Lung (tissue), 12 donors: ENCODE measurements around the gene LANCL3. TPM values are rescaled to one million over a fixed set of nuclear protein-coding genes. Genes with fewer than 3 reads are reported as not detected.

Source experiments
- ATAC-seq: fragments of 200-7000 bp; cut with Tn5 transposase; one replicate; pipeline ENCODE4 v1.9.1; 2020; ENCODE audit warnings: moderate number of reproducible peaks; ENCODE audit not compliant: insufficient read depth, low FRiP score
- DNase-seq, 3 donors: peaks; one replicate each; pipeline ENCODE4 v3.0.0-alpha.2; 2013 to 2017
- H3K27ac ChIP-seq, 2 donors: one replicate each; pipeline ENCODE4 v1.5.1; 2013; ENCODE audit warnings: mild to moderate bottlenecking in 2 of 2, moderate library complexity in 2 of 2, control low read depth in 1 of 2, inconsistent platforms in 1 of 2, low read depth in 1 of 2, low read length in 1 of 2
- H3K27me3 ChIP-seq, 3 donors: one replicate each; pipeline ENCODE4 v1.5.1; 2013; ENCODE audit warnings: low read length in 2 of 3; ENCODE audit not compliant: control insufficient read depth in 3 of 3, insufficient read depth in 3 of 3
- H3K36me3 ChIP-seq, 4 donors: one replicate each; pipeline ENCODE4 v1.5.1; 2013; ENCODE audit warnings: low read length in 4 of 4, mild to moderate bottlenecking in 1 of 4, moderate library complexity in 1 of 4; ENCODE audit not compliant: control insufficient read depth in 4 of 4, insufficient read depth in 4 of 4
- H3K4me1 ChIP-seq, 5 donors: one replicate each; pipeline ENCODE4 v1.5.1; 2013; ENCODE audit warnings: low read length in 5 of 5, mild to moderate bottlenecking in 2 of 5, moderate library complexity in 1 of 5; ENCODE audit not compliant: control insufficient read depth in 5 of 5, insufficient read depth in 5 of 5
- H3K4me3 ChIP-seq: one replicate; pipeline ENCODE4 v1.5.1; 2013; ENCODE audit warnings: mild to moderate bottlenecking, control low read depth, moderate library complexity
- H3K9ac ChIP-seq, 2 donors: one replicate each; pipeline ENCODE4 v1.5.1; 2013; ENCODE audit warnings: low read length in 2 of 2, control low read depth in 1 of 2; ENCODE audit not compliant: insufficient read depth in 1 of 2
- H3K9me3 ChIP-seq, 4 donors: one replicate each; pipeline ENCODE4 v1.5.1; 2013; ENCODE audit warnings: low read length in 3 of 4, mild to moderate bottlenecking in 1 of 4, moderate library complexity in 1 of 4; ENCODE audit not compliant: control insufficient read depth in 4 of 4, insufficient read depth in 3 of 4
- WGBS, 2 donors: extraction: QIAGEN DNeasy Blood & Tissue Kit; methylation state at CpG; one replicate each; pipeline ENCODE4 v1.1.7; 2013; 5-methylcytosine and 5-hydroxymethylcytosine counted together
- polyA plus RNA-seq, 2 donors: library from polyadenylated mRNA; stranded (reverse); fragments of 200-250 nt; gene quantifications; one replicate each; pipeline ENCODE4 v1.2.1, GENCODE V29; 2013
- total RNA-seq, 2 donors: library from RNA; depleted of rRNA in 1 of 2; stranded (reverse); fragments of >200 nt in 1 of 2; gene quantifications; one replicate each; pipeline ENCODE4 v1.2.1, GENCODE V29; 2014 to 2021
- TF ChIP-seq, protein P1 (sequence below): IDR thresholded peaks from 2 replicates; pipeline ENCODE4 v1.5.1; 2012; ENCODE audit warnings: mild to moderate bottlenecking; ENCODE audit errors: control extremely low read depth, extremely low read depth
- donor health status: control.
- donor health status: control.
- donor health status: Bipolar disorder and iron deficiency.
- donor health status: healthy.
- donor health status: DM: yes; HTN: yes; CAD: no.

The LANCL3 gene
- total and polyA plus RNA-seq, 4 donors = 0.43 to 10.7 (median 1.4) TPM

GRCh38 chrX:37594755-37595382 lies 23.4 kb downstream of the LANCL3 start:
- Histone ChIP-seq H3K4me3 (no peak overlapping the region), H3K9me3 (no peaks in the 10 kb centered on the region), H3K27me3 (peaks cover 0 to 16% (median 5%) of the 10 kb centered on the region in 3 donors), H3K27ac (no peak overlapping the region), H3K4me1 (no peaks in the 10 kb centered on the region), H3K36me3 (no peaks in the 10 kb centered on the region), H3K9ac (no peak overlapping the region)
- 13 to 38% methylated on average over 4 of the region's 4 CpGs for WGBS, 2 donors
- no peak for ATAC-seq
- DNase-seq = no peak
- TF ChIP-seq, protein P1, sequence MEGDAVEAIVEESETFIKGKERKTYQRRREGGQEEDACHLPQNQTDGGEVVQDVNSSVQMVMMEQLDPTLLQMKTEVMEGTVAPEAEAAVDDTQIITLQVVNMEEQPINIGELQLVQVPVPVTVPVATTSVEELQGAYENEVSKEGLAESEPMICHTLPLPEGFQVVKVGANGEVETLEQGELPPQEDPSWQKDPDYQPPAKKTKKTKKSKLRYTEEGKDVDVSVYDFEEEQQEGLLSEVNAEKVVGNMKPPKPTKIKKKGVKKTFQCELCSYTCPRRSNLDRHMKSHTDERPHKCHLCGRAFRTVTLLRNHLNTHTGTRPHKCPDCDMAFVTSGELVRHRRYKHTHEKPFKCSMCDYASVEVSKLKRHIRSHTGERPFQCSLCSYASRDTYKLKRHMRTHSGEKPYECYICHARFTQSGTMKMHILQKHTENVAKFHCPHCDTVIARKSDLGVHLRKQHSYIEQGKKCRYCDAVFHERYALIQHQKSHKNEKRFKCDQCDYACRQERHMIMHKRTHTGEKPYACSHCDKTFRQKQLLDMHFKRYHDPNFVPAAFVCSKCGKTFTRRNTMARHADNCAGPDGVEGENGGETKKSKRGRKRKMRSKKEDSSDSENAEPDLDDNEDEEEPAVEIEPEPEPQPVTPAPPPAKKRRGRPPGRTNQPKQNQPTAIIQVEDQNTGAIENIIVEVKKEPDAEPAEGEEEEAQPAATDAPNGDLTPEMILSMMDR = no peak

GRCh38 chrX:37599729-37600128 lies 28.3 kb downstream of the LANCL3 start:
- H3K36me3 ChIP-seq = no peaks in the 10 kb centered on the region
- H3K4me1 ChIP-seq = no peaks in the 10 kb centered on the region
- no peak for ATAC-seq
- TF ChIP-seq, protein P1 = no peak
- peak in 1 of 3 donors; percentile 14 for DNase-seq
- H3K9ac ChIP-seq = no peak overlapping the region
- peaks cover 0 to 24% (median 15%) of the 10 kb centered on the region in 3 donors for H3K27me3 ChIP-seq
- 28 to 69% methylated on average over 2 of the region's 2 CpGs for WGBS, 2 donors
- H3K27ac ChIP-seq = no peak overlapping the region
- H3K9me3 ChIP-seq = no peaks in the 10 kb centered on the region
- H3K4me3 ChIP-seq = no peak overlapping the region

- peak; percentile 22 to 67 (median 37) for DNase-seq
- H3K4me3 ChIP-seq = no peak overlapping the region
- TF ChIP-seq, protein P1 = no peak
- H3K4me1 ChIP-seq = no peaks in the 10 kb centered on the region
- peaks cover 0 to 23% (median 6%) of the 10 kb centered on the region in 3 donors for H3K27me3 ChIP-seq
- H3K36me3 ChIP-seq = no peaks in the 10 kb centered on the region
- H3K27ac ChIP-seq = no peak overlapping the region
- WGBS, 2 donors = 51 to 56% methylated on average over 1 of the region's 1 CpG
- no peaks in the 10 kb centered on the region for H3K9me3 ChIP-seq
- no peak overlapping the region for H3K9ac ChIP-seq
- no peak for ATAC-seq
Observed at GRCh38 chrX:37603938-37604409, 32.5 kb downstream of the LANCL3 start.

DNA sequence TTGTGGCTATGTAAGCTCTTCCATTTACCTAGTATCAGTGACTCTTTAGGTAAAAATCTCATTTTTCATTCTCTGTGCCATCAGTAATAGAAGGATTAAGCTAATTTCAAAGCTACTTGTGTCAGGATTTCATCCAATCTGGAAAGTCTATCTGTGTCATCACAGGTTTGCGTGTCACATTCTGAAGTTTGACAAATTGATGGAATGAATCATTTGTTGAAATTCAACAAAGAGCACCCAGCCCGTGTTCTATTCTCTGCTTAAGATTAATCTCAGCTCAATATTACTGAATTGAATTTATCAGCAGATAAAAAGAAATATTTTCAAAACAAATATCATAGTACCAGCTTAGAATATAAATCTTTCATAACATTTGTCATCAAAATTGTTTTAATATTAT lies 35.8 kb downstream of the LANCL3 start:
- H3K9me3 ChIP-seq = no peaks in the 10 kb centered on the region
- no peak overlapping the region for H3K27ac ChIP-seq
- no peak for ATAC-seq
- peaks cover 5 to 18% (median 9%) of the 10 kb centered on the region in 3 donors for H3K27me3 ChIP-seq
- H3K4me3 ChIP-seq = no peak overlapping the region
- 58 to 76% methylated on average over 2 of the region's 2 CpGs for WGBS, 2 donors
- H3K9ac ChIP-seq = no peak overlapping the region
- DNase-seq = no peak
- TF ChIP-seq, protein P1 = no peak
- no peaks in the 10 kb centered on the region for H3K4me1 ChIP-seq
- H3K36me3 ChIP-seq = no peaks in the 10 kb centered on the region
